ENCODE measurements around the gene TSPO. TPM values are rescaled to one million over a fixed set of nuclear protein-coding genes. Genes with fewer than 3 reads are reported as not detected.

The TSPO gene
- total and polyA plus RNA-seq, 8 donors: 198 to 489 (median 380) TPM

GRCh38 chr22:43181321-43182076, 30.1 kb downstream of the TSPO start:
- no peaks in the 10 kb centered on the region for H3K27me3 ChIP-seq
- H3K9me3 ChIP-seq: no peaks in the 10 kb centered on the region
- 88 to 95% (median 92%) methylated on average over 12 to 13 of the region's 13 CpGs for WGBS, 5 donors
- intact Hi-C loops (cut with DNase I; ENCODE audit: low total_unique reads): no loop called here
- DNase-seq: no peak
- no peak overlapping the region for H3K4me3 ChIP-seq
- H3K4me1 ChIP-seq: peaks cover 13 to 36% (median 33%) of the 10 kb centered on the region in 4 donors
- no peak overlapping the region for H3K27ac ChIP-seq
- TF ChIP-seq POLR2AphosphoS5 (IDR thresholded peaks at IDR 0.05): no peak
- no peak for TF ChIP-seq EP300 (IDR thresholded peaks at IDR 0.05)
- no peak for TF ChIP-seq POLR2A (IDR thresholded peaks at IDR 0.05)
- no peak for TF ChIP-seq CTCF (IDR thresholded peaks at IDR 0.05)
- H3K36me3 ChIP-seq: peaks cover 19 to 64% (median 55%) of the 10 kb centered on the region in 4 donors

- H3K27me3 ChIP-seq: no peaks in the 10 kb centered on the region
- peaks cover 19 to 59% (median 52%) of the 10 kb centered on the region in 4 donors for H3K36me3 ChIP-seq
- 89 to 96% (median 92%) methylated on average over 10 of the region's 10 CpGs for WGBS, 5 donors
- H3K9me3 ChIP-seq: no peaks in the 10 kb centered on the region
- no peak overlapping the region for H3K4me3 ChIP-seq
- TF ChIP-seq EP300 (IDR thresholded peaks at IDR 0.05): no peak
- TF ChIP-seq POLR2A (IDR thresholded peaks at IDR 0.05): no peak
- peaks cover 13 to 38% (median 35%) of the 10 kb centered on the region in 4 donors for H3K4me1 ChIP-seq
- no peak for DNase-seq
- no peak overlapping the region for H3K27ac ChIP-seq
- intact Hi-C loops (cut with DNase I; ENCODE audit: low total_unique reads): no loop called here
Observed at GRCh38 chr22:43182118-43182517, 30.8 kb downstream of the TSPO start.

GRCh38 chr22:43182726-43183125, 31.4 kb downstream of the TSPO start:
- Histone ChIP-seq H3K27ac (no peak overlapping the region), H3K4me3 (no peak overlapping the region), H3K4me1 (peaks cover 15 to 39% (median 36%) of the 10 kb centered on the region in 4 donors), H3K27me3 (no peaks in the 10 kb centered on the region), H3K36me3 (peaks cover 19 to 53% (median 46%) of the 10 kb centered on the region in 4 donors), H3K9me3 (no peaks in the 10 kb centered on the region)
- intact Hi-C loops (cut with DNase I; ENCODE audit: low total_unique reads): no loop called here
- DNase-seq: no peak
- WGBS, 5 donors: 93 to 98% (median 96%) methylated on average over 11 to 17 of the region's 17 CpGs
- no peak for TF ChIP-seq POLR2A (IDR thresholded peaks at IDR 0.05)
- no peak for TF ChIP-seq POLR2AphosphoS5 (IDR thresholded peaks at IDR 0.05)
- no peak for TF ChIP-seq CTCF (IDR thresholded peaks at IDR 0.05)
- TF ChIP-seq EP300 (IDR thresholded peaks at IDR 0.05): no peak

GRCh38 chr22:43183496-43184277, 32.3 kb downstream of the TSPO start:
- Histone ChIP-seq H3K36me3 (peaks cover 19 to 43% (median 38%) of the 10 kb centered on the region in 4 donors), H3K4me1 (peaks cover 20 to 46% (median 42%) of the 10 kb centered on the region in 4 donors), H3K4me3 (no peak overlapping the region), H3K9me3 (no peaks in the 10 kb centered on the region), H3K27ac (peak overlapping the region in 4 of 5 donors; percentile 9 to 39 (median 21)), H3K27me3 (no peaks in the 10 kb centered on the region)
- 63 to 68% (median 66%) methylated on average over 12 of the region's 12 CpGs for WGBS, 5 donors
- intact Hi-C loops (cut with DNase I; ENCODE audit: low total_unique reads): no loop called here
- TF ChIP-seq EP300 (IDR thresholded peaks at IDR 0.05): no peak
- no peak for TF ChIP-seq CTCF (IDR thresholded peaks at IDR 0.05)
- TF ChIP-seq POLR2AphosphoS5 (IDR thresholded peaks at IDR 0.05): no peak
- no peak for TF ChIP-seq POLR2A (IDR thresholded peaks at IDR 0.05)
- peak in 1 of 2 donors; percentile 69 for DNase-seq
